Kidney (tissue), 14 donors: ENCODE data around the gene ACER2. TPM values are rescaled to one million over a fixed set of nuclear protein-coding genes. Genes with fewer than 3 reads are reported as not detected.
"Not testable (repeated sequence)": the region's sequence is repeated elsewhere in the genome, so short reads cannot be mapped to it uniquely, and the experiment has no call there.

Experiments
- DNase-seq, 5 donors: peaks; one replicate each; pipeline ENCODE4 v3.0.0-alpha.2; 2013 to 2020
- FAIRE-seq: peaks from 2 replicates; lab custom pipeline; 2012; peaks lifted over from hg19 to GRCh38; lab: Jason Lieb, UNC
- H3K27ac ChIP-seq, 2 donors: one replicate each; pipeline ENCODE4 v1.7.0; 2013; ENCODE audit warnings: low read depth in 2 of 2, low read length in 2 of 2, inconsistent platforms in 1 of 2
- H3K27me3 ChIP-seq: one replicate; pipeline ENCODE4 v1.7.1; 2013; ENCODE audit warnings: low read length, inconsistent platforms; ENCODE audit not compliant: control insufficient read depth, insufficient read depth
- H3K36me3 ChIP-seq, 3 donors: one replicate each; pipeline versions ENCODE4 v1.7.0 to v1.7.1; 2013; ENCODE audit warnings: low read length in 3 of 3, control low read depth in 1 of 3, inconsistent platforms in 1 of 3; ENCODE audit not compliant: insufficient read depth in 3 of 3, control insufficient read depth in 2 of 3
- H3K4me1 ChIP-seq, 3 donors: one replicate each; pipeline versions ENCODE4 v1.7.0 to v1.7.1; 2013; ENCODE audit warnings: low read length in 3 of 3, inconsistent platforms in 1 of 3, low read depth in 1 of 3; ENCODE audit not compliant: control insufficient read depth in 2 of 3, insufficient read depth in 2 of 3
- H3K4me3 ChIP-seq, 3 donors: one replicate each; pipeline versions ENCODE4 v1.7.0 to v1.8.1; 2013; ENCODE audit warnings: low read length in 3 of 3, control low read depth in 1 of 3, inconsistent platforms in 1 of 3
- H3K9ac ChIP-seq, 3 donors: one replicate each; pipeline versions ENCODE4 v1.7.0 to v1.7.1; 2013; ENCODE audit warnings: low read length in 3 of 3, control low read depth in 1 of 3, inconsistent platforms in 1 of 3
- H3K9me3 ChIP-seq, 3 donors: one replicate each; pipeline versions ENCODE4 v1.7.0 to v1.7.1; 2013; ENCODE audit warnings: low read length in 3 of 3, control low read depth in 1 of 3, inconsistent platforms in 1 of 3; ENCODE audit not compliant: control insufficient read depth in 2 of 3, insufficient read depth in 1 of 3
- CTCF ChIP-seq: IDR thresholded peaks from 3 replicates; pipeline ENCODE4 v1.5.1; 2012; ENCODE audit warnings: mild to moderate bottlenecking, moderate library complexity, borderline replicate concordance; ENCODE audit not compliant: insufficient read depth; ENCODE audit errors: extremely low read depth
- intact Hi-C: fragments of 100-400 bp; cut with DNase I; formaldehyde crosslinking; loops from one replicate; pipeline ENCODE4 v1.11.1; 2022
- polyA plus RNA-seq: library from polyadenylated mRNA; stranded (reverse); fragments of 350-450 nt; fragmentation: Illumina TruSeq; extraction: RNeasy Lipid Tissue Mini Kit (QIAGEN cat#74804); gene quantifications from one replicate; pipeline ENCODE4 v1.2.3, GENCODE V29; 2014; ENCODE audit warnings: low read depth, low replicate concordance; ENCODE audit not compliant: insufficient read depth
- total RNA-seq: library from RNA; stranded (reverse); fragmentation: NEBNext Ultra II Directional; extraction: Animal tissue kit (Norgen Biotek cat#: 25700); gene quantifications from one replicate; pipeline ENCODE4 v1.2.1, GENCODE V29; 2021
- donor health status: control.
- donor health status: control.
- donor health status: control.
- donor health status: control.
- donor health status: control.
- donor health status: DM: yes; HTN: yes; CAD: no.
- donor health status: Normal renal cell carcinoma (clear cell type).

ACER2 gene
- total and polyA plus RNA-seq, 2 donors from 2014 or later: 0.28 to 4.2 TPM

GRCh38 chr9:19386502-19387044 lies 22.2 kb upstream of the ACER2 start:
- Histone ChIP-seq H3K9ac (no peak overlapping the region), H3K27ac (no peak overlapping the region), H3K27me3 (no peaks in the 10 kb centered on the region), H3K4me1 (no peaks in the 10 kb centered on the region), H3K4me3 (no peak overlapping the region), H3K9me3 (no peaks in the 10 kb centered on the region), H3K36me3 (no peaks in the 10 kb centered on the region)
- FAIRE-seq (no peak), DNase-seq (peak in 1 of 5 donors; percentile 29)
- no peak for TF ChIP-seq CTCF
- intact Hi-C loops: no loop called here

- no peaks in the 10 kb centered on the region for H3K4me1 ChIP-seq
- no peak for FAIRE-seq
- no peak for TF ChIP-seq CTCF
- no peaks in the 10 kb centered on the region for H3K9me3 ChIP-seq
- H3K9ac ChIP-seq: no peak overlapping the region
- intact Hi-C loops: no loop called here
- H3K27ac ChIP-seq: no peak overlapping the region
- DNase-seq: no peak
- H3K4me3 ChIP-seq: no peak overlapping the region
- no peaks in the 10 kb centered on the region for H3K27me3 ChIP-seq
- no peaks in the 10 kb centered on the region for H3K36me3 ChIP-seq
These were observed 21.5 kb upstream of the ACER2 start for GRCh38 chr9:19387317-19387716.

GRCh38 chr9:19389539-19389938 lies 19.3 kb upstream of the ACER2 start:
- DNase-seq, H3K27ac ChIP-seq, H3K27me3 ChIP-seq, H3K4me1 ChIP-seq, H3K9ac ChIP-seq, intact Hi-C loops, H3K9me3 ChIP-seq, H3K4me3 ChIP-seq, H3K36me3 ChIP-seq, FAIRE-seq: not testable (repeated sequence)

GRCh38 chr9:19397845-19398244 lies 11.0 kb upstream of the ACER2 start:
- Histone ChIP-seq H3K4me1 (no peaks in the 10 kb centered on the region), H3K27me3 (no peaks in the 10 kb centered on the region), H3K4me3 (no peak overlapping the region), H3K9me3 (no peaks in the 10 kb centered on the region), H3K9ac (no peak overlapping the region), H3K27ac (no peak overlapping the region), H3K36me3 (no peaks in the 10 kb centered on the region)
- intact Hi-C loops: no loop called here
- TF ChIP-seq CTCF: no peak
- no peak for FAIRE-seq
- no peak for DNase-seq

GRCh38 chr9:19403231-19403630 lies 5.6 kb upstream of the ACER2 start:
- H3K4me1 ChIP-seq, H3K27ac ChIP-seq, DNase-seq, H3K36me3 ChIP-seq, H3K27me3 ChIP-seq, intact Hi-C loops, H3K9me3 ChIP-seq, FAIRE-seq, H3K4me3 ChIP-seq, H3K9ac ChIP-seq: not testable (repeated sequence)
